NCI-H2171 (cell line): ENCODE results near the gene RHAG.
"Not testable (repeated sequence)": the region's sequence is repeated elsewhere in the genome, so short reads cannot be mapped to it uniquely, and the experiment has no call there.

Source experiments
- DNase-seq: peaks from one replicate; lab custom pipeline; 2025; lab: John Stamatoyannopoulos, UW

RHAG gene

DNA sequence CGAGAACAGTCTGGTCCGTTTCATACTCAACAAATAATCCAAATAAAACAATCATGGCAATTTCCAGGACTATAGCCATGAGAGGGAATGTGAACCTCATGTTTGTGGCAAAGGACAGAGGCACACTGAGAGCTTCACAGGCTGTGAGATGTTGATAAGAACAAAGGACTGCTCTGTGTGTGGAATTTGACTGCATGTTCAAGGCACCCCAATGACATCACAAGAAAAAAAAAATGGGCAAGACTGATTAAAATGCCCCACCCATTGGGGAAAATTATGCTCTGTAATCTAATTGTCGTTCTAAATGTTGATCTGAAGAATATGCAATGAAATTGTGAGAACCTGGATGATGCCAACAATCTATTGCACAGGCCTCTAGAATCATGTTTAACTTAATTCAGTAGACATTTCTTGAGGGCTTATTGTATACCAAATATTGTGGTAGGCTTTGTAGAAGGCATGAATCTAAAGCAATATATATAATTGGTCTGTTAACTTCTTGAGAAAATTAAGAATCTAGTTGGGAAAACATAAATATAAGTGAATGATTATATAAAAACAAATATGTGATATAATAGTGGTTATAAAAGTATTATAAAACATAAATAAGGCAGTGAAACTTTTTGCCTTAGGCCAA lies at the start of gene RHAG:
Gene RHAG (minus strand): TSS at position 127 of the 637 bp plus-strand sequence. CDS start 27 bp downstream, at position 100.
- DNase-seq, result no peak

DNA sequence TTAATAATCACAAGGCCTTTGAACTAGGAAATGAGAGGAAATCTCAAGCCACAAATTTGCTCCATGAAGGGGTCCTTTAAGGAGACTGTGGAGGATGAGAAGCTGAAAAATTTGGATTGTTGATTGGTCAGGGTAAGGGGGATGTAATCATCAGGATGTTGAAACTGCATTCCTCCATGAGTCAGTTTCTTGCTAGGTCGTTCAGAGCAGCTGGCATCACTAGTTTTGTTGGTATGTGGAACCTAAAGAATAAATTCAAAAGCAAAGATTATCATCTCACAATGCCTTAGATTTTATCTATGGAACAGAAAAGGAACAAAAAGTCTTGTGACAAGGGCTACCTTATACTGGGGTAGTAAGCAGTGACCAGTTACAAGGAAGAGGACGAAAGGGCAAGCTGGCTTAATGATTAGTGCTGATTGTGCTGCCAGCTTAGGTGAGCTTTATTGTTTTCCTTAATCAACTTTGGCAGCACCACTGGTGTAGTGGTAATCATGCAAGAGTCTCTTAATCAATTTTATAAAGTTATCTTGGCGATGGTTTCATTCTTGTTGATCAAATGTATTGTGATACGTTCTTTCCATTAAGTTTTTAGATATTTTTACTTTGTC lies 40.1 kb upstream of the RHAG start:
- DNase-seq, result no peak

DNA sequence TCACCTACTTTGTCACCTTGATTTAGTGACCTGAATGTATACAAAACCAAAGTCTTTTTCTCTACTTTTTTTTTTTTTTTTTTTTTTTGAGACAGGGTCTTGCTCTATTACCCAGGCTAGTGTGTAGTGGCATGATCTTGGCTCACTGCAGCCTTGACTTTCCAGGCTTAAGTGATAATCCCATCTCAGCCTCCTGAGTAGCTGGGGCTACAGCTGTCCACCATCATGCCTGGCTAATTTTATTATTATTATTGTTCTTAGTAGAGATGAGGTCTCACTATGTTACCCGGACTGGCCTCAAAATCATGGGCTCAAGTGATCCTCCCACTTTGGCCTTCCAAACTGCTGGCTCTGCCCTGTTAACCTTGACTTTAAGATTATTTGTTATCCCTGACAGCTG lies 39.2 kb upstream of the RHAG start:
- no peak for DNase-seq

DNA sequence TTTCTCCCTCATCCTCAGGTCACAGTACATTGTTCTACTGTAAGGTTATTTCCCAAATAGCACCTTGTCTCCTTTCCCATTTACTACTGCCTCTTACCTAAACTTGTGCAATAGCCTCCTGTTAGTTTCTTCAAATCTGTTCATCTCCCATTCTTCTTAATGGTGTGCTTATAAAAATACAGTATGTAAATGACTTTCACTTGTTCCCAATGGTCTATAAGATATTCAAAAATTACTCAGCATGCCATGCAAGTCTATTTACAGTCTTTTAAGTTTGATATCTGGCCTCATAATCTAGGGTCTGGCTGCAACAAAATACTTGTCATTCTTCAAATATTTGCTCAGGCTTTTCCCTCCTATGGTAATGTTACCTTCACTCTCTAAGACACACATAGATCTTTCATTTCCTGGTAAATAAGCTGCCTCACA lies 31.5 kb upstream of the RHAG start:
- DNase-seq, result no peak

DNA sequence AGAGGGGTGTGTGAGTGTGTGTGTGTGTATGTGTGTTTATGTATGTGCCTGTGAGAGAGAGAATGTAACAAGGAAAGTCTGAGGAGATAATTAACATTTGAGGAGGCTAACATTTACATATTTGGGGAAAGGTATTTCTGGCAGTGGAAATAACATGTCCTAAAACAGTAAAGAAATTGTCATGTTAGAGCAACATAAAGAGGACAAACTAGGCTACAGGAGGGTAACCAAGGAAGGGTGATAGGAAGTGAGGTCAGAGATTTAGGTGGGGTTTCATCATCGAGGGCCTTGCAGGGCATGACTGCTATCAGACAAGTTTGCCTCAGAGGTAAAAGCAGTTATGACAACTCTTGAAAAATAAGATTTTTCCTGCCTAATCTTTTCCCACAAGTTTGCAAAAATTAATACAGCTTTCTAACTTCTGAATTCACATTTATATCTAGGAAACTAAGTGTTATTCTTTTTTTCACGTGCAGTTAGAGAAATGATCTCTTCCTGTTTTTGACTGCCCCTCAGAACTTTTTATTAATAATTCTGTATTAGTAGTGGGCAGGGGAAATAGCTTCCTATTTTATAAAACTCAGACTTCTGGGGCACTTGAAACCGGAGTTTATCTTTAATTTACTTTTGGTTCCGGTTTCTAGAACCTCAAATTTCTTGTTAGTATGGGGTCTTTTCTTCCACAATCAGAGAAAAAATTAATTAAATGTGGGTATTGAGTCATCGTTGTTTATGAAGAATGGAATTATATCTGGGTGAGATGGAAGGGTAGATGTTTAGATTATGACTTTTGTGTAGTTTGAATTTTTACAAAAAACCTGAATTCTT lies 30.5 kb upstream of the RHAG start:
- no peak for DNase-seq

DNA sequence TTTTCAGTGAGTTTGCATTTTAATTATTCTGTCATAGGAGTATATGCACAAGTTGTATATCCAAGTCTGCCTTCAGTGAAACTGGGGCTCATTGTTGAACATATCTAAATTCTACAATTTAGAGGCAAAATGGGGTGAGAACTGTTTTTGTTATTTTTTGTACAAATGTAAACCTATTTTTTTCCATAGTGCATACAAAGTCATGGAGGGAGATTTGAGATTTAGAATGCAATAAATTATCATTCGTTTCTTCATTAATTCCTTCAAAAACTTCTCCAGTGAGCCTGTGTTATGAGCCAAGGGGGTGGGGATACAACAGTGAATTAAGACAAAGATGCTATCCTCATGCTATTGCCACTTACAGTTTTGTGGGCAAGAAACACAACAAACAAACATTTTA lies 29.8 kb upstream of the RHAG start:
- DNase-seq, result no peak

DNA sequence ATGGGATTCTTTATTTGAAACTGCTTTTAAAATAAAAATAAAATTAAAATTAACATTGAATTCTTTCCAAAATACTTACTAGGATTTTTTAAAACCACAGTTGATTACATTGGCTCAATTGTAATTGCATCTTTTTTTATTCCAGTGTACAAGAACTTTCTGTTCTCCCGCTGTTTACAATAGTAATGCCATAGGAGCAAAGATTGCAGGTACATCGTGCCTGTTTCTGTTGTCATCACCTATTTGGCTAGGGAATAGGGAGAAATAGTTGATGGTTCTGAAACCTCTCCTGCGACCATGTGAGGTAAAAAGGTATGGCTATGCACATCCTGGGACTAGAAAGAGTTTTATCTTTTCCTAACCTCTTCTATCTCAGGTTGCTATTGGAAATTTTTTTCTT lies 28.2 kb upstream of the RHAG start:
- no peak for DNase-seq

DNA sequence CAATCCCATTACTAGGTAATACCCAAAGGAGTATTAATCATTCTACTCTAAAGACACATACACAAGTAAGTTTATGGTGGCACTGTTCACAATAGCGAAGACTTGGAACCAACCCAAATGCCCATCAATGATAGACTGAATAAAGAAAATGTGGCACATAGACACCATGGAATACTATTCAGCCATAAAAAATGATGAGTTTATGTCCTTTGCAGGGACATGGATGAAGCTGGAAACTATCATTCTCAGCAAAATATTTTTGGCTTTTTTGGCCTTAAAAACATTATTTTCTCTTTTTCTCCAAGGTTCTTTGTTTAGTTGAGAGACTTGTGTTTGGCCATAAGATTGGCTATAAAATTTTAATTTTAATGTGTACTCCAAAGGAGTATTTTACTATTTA lies 27.4 kb upstream of the RHAG start:
- not testable (repeated sequence) for DNase-seq

DNA sequence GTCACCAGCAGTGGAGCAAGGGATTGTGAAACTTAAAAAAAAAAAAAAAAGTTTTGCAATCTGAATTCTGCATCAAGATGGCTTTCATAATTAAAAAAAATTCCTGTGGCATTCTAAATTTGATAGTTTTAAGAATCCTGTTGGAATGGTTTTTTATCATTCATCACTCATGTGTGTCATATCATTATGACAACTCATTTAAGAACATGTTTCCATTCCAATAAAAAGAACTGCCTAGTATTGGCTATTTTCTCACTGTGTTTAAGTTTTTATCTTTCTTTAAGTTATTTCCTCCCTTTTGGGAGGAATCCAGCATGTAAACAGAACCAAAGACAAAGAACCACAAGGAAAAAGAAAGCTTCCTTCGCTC lies 26.2 kb upstream of the RHAG start:
- no peak for DNase-seq

DNA sequence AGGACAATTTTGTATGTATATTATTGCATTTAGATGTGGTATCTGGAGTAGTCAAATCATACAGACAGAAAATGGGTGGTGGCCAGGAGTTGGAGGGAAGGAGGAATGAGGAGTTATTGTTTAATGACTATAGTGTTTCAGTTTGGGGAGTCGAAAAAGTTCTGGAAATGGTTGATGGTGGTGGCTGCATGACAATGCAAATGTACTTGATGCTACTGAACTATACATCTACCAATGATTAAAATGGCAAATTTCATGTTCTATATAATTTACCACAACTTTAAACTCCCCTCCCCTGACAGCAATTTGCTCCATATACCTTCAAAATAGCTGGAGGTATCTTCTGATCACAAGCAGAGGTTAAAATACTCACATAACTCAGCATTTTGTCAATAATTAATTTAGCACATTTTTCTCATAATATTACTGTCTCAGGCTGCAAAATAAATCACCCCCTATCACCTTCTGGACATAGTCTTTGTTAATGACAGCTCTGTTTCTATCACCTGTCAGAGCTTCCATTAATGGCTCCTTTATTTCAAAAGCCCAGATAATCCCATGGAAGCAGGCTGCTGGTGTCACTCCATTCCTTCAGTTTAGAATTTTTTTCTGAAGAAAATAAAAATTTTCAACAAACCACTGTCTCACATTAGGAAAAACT lies 25.7 kb upstream of the RHAG start:
- no peak for DNase-seq

DNA sequence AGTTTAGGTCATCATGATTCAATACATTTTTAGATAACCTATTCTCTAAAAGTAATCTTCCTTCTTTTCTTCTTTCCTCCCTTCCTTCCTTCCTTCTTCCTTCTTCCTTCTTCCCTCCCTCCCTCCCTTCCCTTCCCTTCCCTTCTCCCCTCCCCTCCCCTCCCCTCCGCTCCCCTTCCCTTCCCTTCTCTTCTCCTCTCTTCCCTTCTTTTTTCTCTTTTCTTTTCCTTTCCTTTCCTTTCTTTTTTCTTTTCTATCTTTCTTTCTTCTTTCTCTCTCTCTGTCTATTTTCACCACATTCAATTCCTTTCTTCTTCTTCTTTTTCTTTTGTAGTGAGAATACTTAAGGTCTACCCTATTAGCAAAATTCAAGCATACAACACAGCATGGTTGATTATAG lies 17.3 kb upstream of the RHAG start:
- DNase-seq, result no peak

DNA sequence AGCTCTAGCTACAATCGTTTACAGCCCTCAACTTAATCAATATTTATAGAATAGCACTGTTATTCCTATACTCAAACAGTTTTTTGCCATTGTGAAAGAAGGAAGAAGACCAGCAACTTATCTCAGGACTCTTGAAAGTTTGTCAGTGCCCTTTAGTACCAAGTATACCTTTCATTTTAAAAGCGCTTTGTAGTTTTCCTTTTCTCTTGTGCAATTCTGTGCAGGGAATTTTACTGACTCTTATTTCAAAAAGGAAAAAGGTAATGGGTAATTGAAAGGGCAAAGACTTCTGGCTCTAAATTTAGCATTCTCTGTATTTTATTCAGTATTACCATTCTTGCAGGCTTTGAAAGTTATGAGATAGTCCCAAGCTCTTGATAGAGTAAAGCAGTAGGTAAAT lies 16.8 kb upstream of the RHAG start:
- DNase-seq, result no peak

DNA sequence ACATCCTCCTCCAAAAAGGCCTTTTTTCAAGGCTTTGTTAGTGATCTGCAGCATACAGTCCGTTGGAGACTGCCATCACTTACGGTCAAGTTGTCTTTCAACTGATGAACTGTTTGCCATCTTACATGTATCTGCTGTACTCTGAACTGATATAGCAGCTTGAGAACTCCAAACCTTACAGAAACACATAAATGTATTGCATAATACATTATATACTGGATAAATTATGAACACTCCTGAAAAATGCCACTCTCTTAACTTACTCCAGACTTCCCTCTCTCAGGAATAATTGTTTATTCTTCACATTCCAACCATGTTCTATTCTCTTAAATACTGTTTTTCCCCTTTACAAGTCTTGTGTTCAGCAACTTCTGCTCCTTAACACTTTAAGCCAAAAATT lies 14.6 kb upstream of the RHAG start:
- DNase-seq, result no peak

DNA sequence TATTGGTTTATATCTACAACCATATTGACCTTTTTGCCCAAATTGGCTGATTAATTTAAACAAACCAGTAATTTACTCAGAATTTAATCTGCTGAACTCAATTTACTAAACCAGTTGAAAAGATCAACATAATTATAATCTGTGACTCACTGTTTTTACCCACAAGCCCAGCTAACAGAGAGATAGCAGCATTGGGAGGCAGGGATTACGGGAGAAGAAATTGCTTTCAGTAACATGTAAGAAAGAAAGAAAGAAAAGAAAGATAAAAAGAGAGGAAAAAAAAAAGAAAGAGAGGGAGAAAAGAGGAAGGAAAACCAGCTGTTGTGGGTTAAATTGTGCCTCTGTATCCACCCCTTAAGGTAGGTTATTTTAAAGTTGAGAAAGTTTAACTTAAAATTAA lies 13.3 kb upstream of the RHAG start:
- no peak for DNase-seq

DNA sequence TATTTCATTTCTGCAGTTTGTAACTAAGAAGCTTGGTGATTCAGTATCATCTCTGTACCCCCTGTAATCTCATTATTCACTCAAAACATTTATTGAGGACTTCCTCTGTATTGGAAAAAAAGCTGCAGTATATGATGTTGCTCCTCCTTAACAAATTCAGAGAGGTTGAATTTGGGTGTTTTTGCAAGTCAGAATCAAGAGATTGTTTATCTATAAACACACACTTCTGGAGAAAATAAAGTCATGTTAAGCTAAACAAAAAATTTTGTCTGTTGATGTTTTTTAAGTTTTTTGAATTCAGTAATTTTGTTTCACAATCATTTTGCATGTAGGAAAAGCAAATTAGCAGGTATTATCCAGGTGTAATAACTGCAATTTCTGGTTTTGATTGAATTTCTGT lies 11.4 kb upstream of the RHAG start:
- DNase-seq, result no peak

DNA sequence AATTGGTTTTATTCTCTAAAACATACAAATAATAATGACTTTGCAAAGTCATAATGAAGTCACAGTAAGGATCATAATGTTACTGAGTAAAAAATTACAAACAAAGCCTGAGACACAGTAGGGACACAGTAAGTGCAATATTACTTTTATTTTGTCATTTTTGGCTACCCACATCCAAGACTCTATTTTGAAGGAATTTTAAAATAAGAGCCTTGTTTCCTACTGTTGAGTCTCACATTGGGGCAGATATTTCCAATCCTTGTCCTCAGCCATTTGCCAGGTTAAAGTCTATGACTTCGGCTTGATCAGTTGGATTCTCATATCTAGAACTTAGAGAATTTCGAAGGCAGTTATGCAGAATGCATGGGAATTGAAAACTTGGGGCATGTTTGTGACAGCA lies 10.8 kb upstream of the RHAG start:
- no peak for DNase-seq

DNA sequence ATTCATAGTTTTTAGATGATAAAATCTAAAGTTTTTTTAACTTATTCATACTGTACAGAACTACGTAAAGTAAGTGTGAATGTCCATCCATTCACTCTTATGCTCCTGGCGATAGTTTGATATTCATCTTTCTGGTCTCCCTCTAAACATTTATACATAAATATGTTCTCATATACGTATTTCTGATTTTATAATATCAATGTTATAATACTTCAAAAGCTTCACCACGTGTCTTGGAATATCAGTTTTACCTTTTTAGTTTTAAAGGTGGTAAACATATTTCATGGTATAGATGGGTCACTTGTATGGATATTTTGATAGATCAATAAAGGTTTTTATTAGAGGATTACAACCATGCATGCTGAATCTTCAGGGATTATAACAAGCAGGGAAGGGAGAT lies 10.3 kb upstream of the RHAG start:
- DNase-seq, result no peak

DNA sequence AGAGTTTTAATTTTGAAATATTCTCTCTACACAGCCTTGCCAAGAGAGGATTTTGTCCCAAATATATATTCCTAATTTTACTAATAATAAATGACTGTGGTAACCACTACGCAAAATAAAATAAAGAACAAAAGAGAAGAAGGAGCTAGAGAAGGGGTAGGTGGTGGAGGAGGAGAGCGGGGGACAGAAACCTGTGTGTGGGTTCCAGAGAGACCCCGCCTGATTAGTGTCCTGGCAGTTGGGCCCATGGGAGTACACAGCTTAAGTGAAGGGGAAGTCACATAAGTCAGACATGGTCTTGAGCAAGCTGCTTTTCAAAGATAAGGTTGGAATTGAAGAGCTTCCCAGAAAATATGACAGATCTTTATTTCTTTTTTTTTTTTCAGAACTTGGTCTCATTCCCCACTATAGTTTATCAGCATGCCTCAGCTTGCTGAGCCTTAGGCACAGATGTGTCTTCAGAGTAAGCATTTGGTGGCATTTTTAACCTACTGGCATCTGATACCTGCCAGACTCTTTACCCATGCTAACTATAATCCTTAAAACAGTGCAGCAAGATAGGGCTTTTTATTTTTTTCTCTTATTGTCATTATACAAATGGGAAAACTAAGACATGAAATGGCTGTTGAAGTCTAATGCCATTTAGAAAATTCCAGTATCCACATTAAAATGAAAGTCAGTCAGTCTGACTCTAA lies 9.6 kb upstream of the RHAG start:
- no peak for DNase-seq

DNA sequence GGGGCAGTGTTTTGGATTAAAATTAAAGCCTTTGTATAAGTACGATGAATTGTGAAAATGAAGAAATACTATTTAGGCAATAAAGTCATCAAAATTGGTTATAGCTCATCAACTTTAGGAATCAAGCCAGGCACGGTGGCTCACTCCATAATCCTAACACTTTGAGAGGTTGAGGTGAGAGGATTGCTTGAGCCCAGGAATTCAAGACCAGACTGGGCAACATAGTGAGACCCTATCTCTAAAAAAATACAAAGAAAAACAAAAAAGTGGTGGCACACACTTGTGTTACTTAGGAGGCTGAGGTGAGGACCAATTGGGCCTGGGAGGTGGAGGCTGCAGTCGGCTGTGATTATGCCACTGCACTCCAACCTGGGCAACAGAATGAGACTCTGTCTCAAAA lies 8.5 kb upstream of the RHAG start:
- DNase-seq, result no peak

DNA sequence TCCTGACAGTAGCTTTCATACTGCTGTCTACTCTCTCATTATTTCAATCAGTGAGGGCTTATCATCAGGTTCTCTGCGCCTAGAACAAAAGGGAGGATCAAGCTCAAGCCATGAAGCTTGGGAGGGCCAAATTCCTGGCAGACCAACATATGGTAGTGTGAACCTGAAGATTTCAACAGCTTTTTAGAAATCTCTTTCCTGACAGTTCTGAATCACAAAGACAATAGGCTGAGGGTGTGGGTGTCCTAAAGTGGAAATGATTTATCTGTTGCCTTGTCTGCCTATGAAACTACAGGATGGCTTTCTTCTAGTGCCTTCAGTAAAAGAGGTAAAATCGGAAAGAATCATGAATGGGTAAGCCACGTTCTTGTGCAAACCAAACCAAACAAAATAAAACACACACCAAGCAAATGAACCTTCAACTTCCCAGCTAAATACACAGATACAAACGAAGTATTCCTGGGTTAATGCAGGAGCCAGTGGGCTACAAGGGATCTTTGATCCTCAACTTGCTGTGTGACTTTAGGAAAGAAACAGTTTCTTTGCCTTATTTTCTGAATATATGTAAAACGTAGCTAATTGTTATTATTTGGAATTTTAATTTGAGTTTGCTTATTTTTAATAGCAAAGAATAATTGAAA lies 2.7 kb upstream of the RHAG start:
- no peak for DNase-seq

DNA sequence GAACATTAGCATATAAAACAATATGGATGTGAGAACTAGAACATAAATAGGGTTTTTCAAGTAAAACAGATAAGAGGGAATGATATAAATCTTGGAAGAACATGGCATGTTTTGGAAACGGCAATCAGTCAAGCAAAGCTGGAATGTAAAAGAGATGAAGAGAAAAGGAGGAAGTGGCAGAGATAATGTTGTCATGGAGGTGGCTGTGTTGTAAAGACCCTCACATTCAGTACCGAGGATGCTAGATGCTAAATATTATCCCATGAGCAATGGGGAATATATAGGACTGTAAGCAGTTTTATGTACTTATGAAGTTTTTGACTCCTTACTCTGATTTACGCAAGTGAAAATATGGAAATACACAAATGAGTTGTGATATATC lies 702 bp upstream of the RHAG start:
- DNase-seq, result no peak
